OCI-LY1 (cell line): ENCODE data around the gene HDAC9.

Source experiments
- CTCF ChIP-seq: fragments of 200-600 bp; sonication (generic), shearing (Covaris generic); IDR thresholded peaks from 2 replicates; pipeline ENCODE4 v1.5.1; 2017; ENCODE audit warnings: mild to moderate bottlenecking, antibody characterized with exemption, low read length, moderate library complexity, mixed read lengths
- EZH2 ChIP-seq: fragments of 200-600 bp; sonication (generic), shearing (Covaris generic); IDR thresholded peaks from 2 replicates; pipeline ENCODE4 v1.8.0; 2017; ENCODE audit warnings: borderline replicate concordance, mixed run types, mild to moderate bottlenecking, antibody characterized with exemption, low read length, moderate library complexity, mixed read lengths

GRCh38 chr7:19020062-19020461 is 524.5 kb downstream of the HDAC9 start:
- TF ChIP-seq EZH2, result no peak
- no peak for TF ChIP-seq CTCF
